IMR-90 (cell line): Measurements from ENCODE around the gene VILL. TPM values are rescaled to one million over a fixed set of nuclear protein-coding genes. Genes with fewer than 3 reads are reported as not detected.

ENCODE experiments used
- ATAC-seq: fragments of 200-7000 bp; cut with Tn5 transposase; 2 replicates; pipeline ENCODE4 v1.9.1; 2020; ENCODE audit warnings: low read depth, mild to moderate bottlenecking, moderate library complexity
- BruUV-seq: library from RNA; stranded (reverse); fragments of 400-500 nt; replicated peaks from 2 replicates; lab custom pipeline; 2021; lab: Mats Ljungman, UMichigan
- CTCF ChIA-PET: fragments of 300-600 bp; formaldehyde crosslinking; extraction: SDS; loops from one replicate; lab custom pipeline; 2021; ENCODE audit warnings: antibody characterized with exemption; lab: Yijun Ruan, JAX
- POLR2A ChIA-PET: fragments of 300-600 bp; sonication (Branson Sonifier 250); formaldehyde crosslinking; loops from one replicate; lab custom pipeline; 2022; ENCODE audit warnings: antibody characterized with exemption; ENCODE audit not compliant: unreplicated experiment; lab: Charles Lee
- DNase-seq: peaks from one replicate; pipeline ENCODE4 v3.0.0; 2013
- H2AFZ ChIP-seq: replicated peaks from 2 replicates; pipeline ENCODE3; 2013; ENCODE audit warnings: low read length, mild to moderate bottlenecking; ENCODE audit not compliant: poor library complexity
- H2AK5ac ChIP-seq: 2 replicates; pipeline ENCODE4 v1.6.1; 2013; ENCODE audit warnings: low read depth, low read length, inconsistent platforms
- H2AK9ac ChIP-seq: replicated peaks from 2 replicates; pipeline ENCODE3; 2013; ENCODE audit warnings: mild to moderate bottlenecking, low read depth, low read length, moderate library complexity; ENCODE audit not compliant: poor library complexity
- H2BK120ac ChIP-seq: 2 replicates; pipeline ENCODE4 v1.6.1; 2013; ENCODE audit warnings: low read depth, low read length, inconsistent platforms
- H2BK15ac ChIP-seq: 3 replicates; pipeline ENCODE4 v1.6.1; 2013; ENCODE audit warnings: low read depth, low read length, inconsistent platforms
- H2BK20ac ChIP-seq: 2 replicates; pipeline ENCODE4 v1.6.1; 2013; ENCODE audit warnings: low read depth, mild to moderate bottlenecking, inconsistent platforms, low read length, moderate library complexity
- H2BK5ac ChIP-seq: 2 replicates; pipeline ENCODE4 v1.6.1; 2013; ENCODE audit warnings: mild to moderate bottlenecking, low read depth, low read length, inconsistent platforms; ENCODE audit not compliant: poor library complexity, severe bottlenecking
- H3K14ac ChIP-seq: replicated peaks from 2 replicates; pipeline ENCODE4 v1.6.1; 2013; ENCODE audit warnings: low read depth, low read length, inconsistent platforms
- H3K18ac ChIP-seq: 2 replicates; pipeline ENCODE4 v1.6.1; 2013; ENCODE audit warnings: low read depth, low read length, control low read depth
- H3K23ac ChIP-seq: 2 replicates; pipeline ENCODE4 v1.6.1; 2013; ENCODE audit warnings: low read depth, low read length, inconsistent platforms
- H3K27ac ChIP-seq: 2 replicates; pipeline ENCODE4 v1.5.1; 2013; ENCODE audit warnings: mild to moderate bottlenecking, control low read depth, low read length; ENCODE audit not compliant: insufficient read depth
- H3K27me3 ChIP-seq: 2 replicates; pipeline ENCODE4 v1.6.1; 2013; ENCODE audit warnings: low read length; ENCODE audit not compliant: control insufficient read depth, insufficient read depth
- H3K36me3 ChIP-seq: 2 replicates; pipeline ENCODE4 v1.6.1; 2013; ENCODE audit warnings: low read length, mixed read lengths; ENCODE audit not compliant: control insufficient read depth, insufficient read depth
- H3K4ac ChIP-seq: 2 replicates; pipeline ENCODE4 v1.6.1; 2013; ENCODE audit warnings: low read depth, low read length, inconsistent platforms
- H3K4me1 ChIP-seq: 2 replicates; pipeline ENCODE4 v1.6.1; 2013; ENCODE audit warnings: low read length, mixed read lengths; ENCODE audit not compliant: control insufficient read depth, insufficient read depth
- H3K4me2 ChIP-seq: 2 replicates; pipeline ENCODE4 v1.6.1; 2013; ENCODE audit warnings: low read depth, mild to moderate bottlenecking, control low read depth, low read length, moderate library complexity
- H3K4me3 ChIP-seq: 2 replicates; pipeline ENCODE4 v1.5.1; 2013; ENCODE audit warnings: low read depth, mild to moderate bottlenecking, control low read depth, low read length, moderate library complexity; ENCODE audit not compliant: insufficient read depth
- H3K56ac ChIP-seq: 2 replicates; pipeline ENCODE4 v1.6.1; 2013; ENCODE audit warnings: low read length, inconsistent platforms; ENCODE audit not compliant: insufficient read depth; ENCODE audit errors: extremely low read depth
- H3K79me1 ChIP-seq, 2 experiments: 2 replicates each; pipeline ENCODE4 v1.6.1; 2013; ENCODE audit warnings: low read length in 2 of 2, inconsistent platforms in 1 of 2, low read depth in 1 of 2
- H3K9ac ChIP-seq: 2 replicates; pipeline ENCODE4 v1.6.1; 2013; ENCODE audit warnings: low read depth, low read length, control low read depth
- H3K9me1 ChIP-seq: 2 replicates; pipeline ENCODE4 v1.6.1; 2013; ENCODE audit warnings: low read length, inconsistent platforms; ENCODE audit not compliant: insufficient read depth
- H3K9me3 ChIP-seq: 2 replicates; pipeline ENCODE4 v1.6.1; 2013; ENCODE audit warnings: low read length; ENCODE audit not compliant: control insufficient read depth, insufficient read depth
- H4K20me1 ChIP-seq: 2 replicates; pipeline ENCODE4 v1.6.1; 2013; ENCODE audit warnings: low read length, inconsistent platforms; ENCODE audit not compliant: insufficient read depth
- H4K5ac ChIP-seq: 2 replicates; pipeline ENCODE4 v1.6.1; 2013; ENCODE audit warnings: mild to moderate bottlenecking, low read depth, low read length, control low read depth
- H4K8ac ChIP-seq, 2 experiments: 2 replicates each; pipeline ENCODE4 v1.6.1; 2013; ENCODE audit warnings: low read depth in 2 of 2, low read length in 2 of 2, control low read depth in 1 of 2, inconsistent platforms in 1 of 2
- H4K91ac ChIP-seq: 2 replicates; pipeline ENCODE4 v1.6.1; 2013; ENCODE audit warnings: low read depth, low read length, inconsistent platforms; ENCODE audit not compliant: insufficient read depth
- CEBPB ChIP-seq: IDR thresholded peaks from 2 replicates; pipeline ENCODE4 v1.6.1; 2012; ENCODE audit warnings: low read depth, low read length, improper control_type of control experiment
- CHD1 ChIP-seq: IDR thresholded peaks from 2 replicates; pipeline ENCODE4 v1.6.1; 2012; ENCODE audit warnings: low read depth, low read length, improper control_type of control experiment
- WGBS, 2 experiments: methylation state at CpG; one replicate each; pipeline versions ENCODE4 v1.1.5 to v1.1.7; 2013; ENCODE audit warnings: missing lambda C conversion rate in 2 of 2; ENCODE audit not compliant: insufficient read length in 1 of 2; ENCODE audit errors: extremely low coverage in 2 of 2; 5-methylcytosine and 5-hydroxymethylcytosine counted together
- dilution Hi-C: fragments of 300-500 bp; cut with HindIII; formaldehyde crosslinking; loops from one replicate; pipeline ENCODE4 v1.14.3; 2018; ENCODE audit warnings: low sequenced_read_pairs; ENCODE audit not compliant: unreplicated experiment
- in situ Hi-C: fragments of 300-500 bp; cut with MboI; formaldehyde crosslinking; loops from 3 replicates; pipeline ENCODE4 v1.14.3; 2019; ENCODE audit warnings: low sequenced_read_pairs, inconsistent platforms, mixed read lengths
- intact Hi-C: fragments of 100-400 bp; cut with micrococcal nuclease; formaldehyde crosslinking; loops from 2 replicates; pipeline ENCODE4 v1.10.0; 2022
- polyA plus RNA-seq, 3 experiments: library from polyadenylated mRNA; depleted of rRNA; stranded (reverse); fragments of >200 nt; gene quantifications; 2 replicates each; pipeline ENCODE4 v1.2.3, GENCODE V29; 2012; ENCODE audit warnings: low replicate concordance in 1 of 3
- total RNA-seq: library from RNA; depleted of rRNA; stranded (reverse); fragments of >200 nt; gene quantifications from 2 replicates; pipeline ENCODE4 v1.2.3, GENCODE V29; 2012

Gene VILL
- total and polyA plus RNA-seq, 2 of the 4 experiments (the other 2 are of a cell fraction), result 2.3 to 4.7 TPM

DNA sequence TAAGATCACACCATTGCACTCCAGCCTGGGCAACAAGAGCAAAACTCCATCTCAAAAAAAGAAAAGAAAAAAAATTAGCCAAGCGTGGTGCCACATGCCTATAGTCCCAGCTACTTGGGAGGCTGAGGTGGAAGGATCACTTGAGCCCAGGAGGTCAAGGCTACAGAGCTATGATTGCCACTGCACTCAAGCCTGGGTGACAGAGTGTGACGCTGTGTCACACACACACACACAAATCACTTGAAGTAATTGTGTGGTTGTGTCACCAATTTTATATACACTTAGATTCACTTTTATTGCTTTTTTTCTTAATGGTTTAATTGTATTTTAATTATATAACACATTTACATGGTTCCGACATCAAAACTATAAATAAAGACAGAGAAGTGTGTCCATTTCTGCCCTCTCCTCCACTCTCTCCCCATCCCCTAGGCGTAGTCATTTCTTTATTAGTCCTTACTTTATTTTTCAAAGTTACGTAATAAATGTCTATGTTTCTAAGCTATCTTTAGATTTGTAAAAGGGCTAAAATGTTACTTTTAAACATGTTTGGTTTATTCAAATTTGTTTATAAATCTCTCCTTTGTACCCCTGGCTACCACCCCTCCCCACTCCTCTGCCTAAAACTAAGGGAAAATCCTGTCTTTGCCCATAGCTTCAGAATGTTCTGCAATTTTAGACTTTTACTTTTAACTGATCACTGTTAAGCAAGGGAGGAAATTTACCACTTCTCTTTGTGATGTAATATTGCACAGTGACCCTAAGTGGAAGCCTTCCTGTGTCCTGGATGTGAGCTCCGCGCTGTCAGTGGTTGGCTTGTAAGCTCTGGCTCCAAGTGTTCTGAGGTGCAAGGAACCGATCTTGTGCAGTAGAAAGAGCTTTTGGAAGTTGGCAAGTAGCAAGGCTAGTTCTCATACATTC lies 10.8 kb upstream of the VILL start:
- Histone ChIP-seq H2BK5ac (no peak overlapping the region), H3K4ac (no peak overlapping the region), H4K20me1 (no peaks in the 10 kb centered on the region), H3K4me3 (no peak overlapping the region), H3K27me3 (no peaks in the 10 kb centered on the region), H2AK5ac (no peak overlapping the region), H3K9me3 (no peaks in the 10 kb centered on the region), H2BK20ac (no peak overlapping the region), H2BK15ac (no peak overlapping the region), H4K91ac (no peak overlapping the region), H3K4me2 (no peak overlapping the region), H2AK9ac (no peak overlapping the region), H4K5ac (no peak overlapping the region), H2AFZ (no peak overlapping the region), H3K18ac (no peak overlapping the region), H3K27ac (no peak overlapping the region), H3K14ac (no peak overlapping the region), H4K8ac (no peak overlapping the region), H3K36me3 (peaks cover 32% of the 10 kb centered on the region), H3K4me1 (no peaks in the 10 kb centered on the region), H3K56ac (no peak overlapping the region), H3K9me1 (peaks cover 6% of the 10 kb centered on the region; the same call in 1 of the 2 replicates), H3K9ac (no peak overlapping the region), H3K23ac (no peak overlapping the region), H3K79me1 (peaks cover 2 to 6% of the 10 kb centered on the region in 2 experiments; a peak in 1 of 4 replicates), H2BK120ac (no peak overlapping the region)
- TF ChIP-seq CHD1 (no peak), CEBPB (peak; percentile 35)
- no CpG with 5 or more reads among the region's 8 CpGs for WGBS, 2 experiments
- dilution Hi-C loops (no loop called here), in situ Hi-C loops (no loop called here), intact Hi-C loops (no loop called here)
- ATAC-seq (no peak), DNase-seq (no peak)
- no TSS peak for BruUV-seq
- CTCF ChIA-PET, result interaction anchor here (0.7 to 1.6 kb wide), 3 partner anchors 17 to 108 kb away, joined by 3 read pairs; no protein-coding TSS in a partner anchor
- POLR2A ChIA-PET, result no interaction called here
